Prostate gland (tissue), 2 donors: Measurements from ENCODE around the gene PTPRK.

Source experiments
- CTCF ChIP-seq, 4 experiments: fragments of 200-600 bp in 2 of 4; fragments of 450-650 bp in 2 of 4; sonication (generic) in 2 of 4; IDR thresholded peaks; 1 replicate in 3 of 4; 2 replicates in 1 of 4; pipeline ENCODE4 v1.5.1; 2016 to 2019; ENCODE audit warnings: antibody characterized with exemption in 4 of 4, mild to moderate bottlenecking in 2 of 4, moderate library complexity in 2 of 4
- POLR2A ChIP-seq: fragments of 450-650 bp; IDR thresholded peaks from one replicate; pipeline ENCODE4 v1.6.1; 2016; ENCODE audit warnings: antibody characterized with exemption, mild to moderate bottlenecking
- POLR2AphosphoS5 ChIP-seq: sonication (generic); formaldehyde crosslinking; IDR thresholded peaks from one replicate; pipeline ENCODE4 v1.6.1; 2017; ENCODE audit warnings: antibody characterized with exemption

- TF ChIP-seq POLR2AphosphoS5 (no peak), POLR2A (no peak), CTCF (IDR thresholded peaks at IDR 0.05) (no peak)
Observed at GRCh38 chr6:127951172-127951917, 569.1 kb downstream of the PTPRK start.
